ENCODE measurements around the gene SLC9A1.

DNA sequence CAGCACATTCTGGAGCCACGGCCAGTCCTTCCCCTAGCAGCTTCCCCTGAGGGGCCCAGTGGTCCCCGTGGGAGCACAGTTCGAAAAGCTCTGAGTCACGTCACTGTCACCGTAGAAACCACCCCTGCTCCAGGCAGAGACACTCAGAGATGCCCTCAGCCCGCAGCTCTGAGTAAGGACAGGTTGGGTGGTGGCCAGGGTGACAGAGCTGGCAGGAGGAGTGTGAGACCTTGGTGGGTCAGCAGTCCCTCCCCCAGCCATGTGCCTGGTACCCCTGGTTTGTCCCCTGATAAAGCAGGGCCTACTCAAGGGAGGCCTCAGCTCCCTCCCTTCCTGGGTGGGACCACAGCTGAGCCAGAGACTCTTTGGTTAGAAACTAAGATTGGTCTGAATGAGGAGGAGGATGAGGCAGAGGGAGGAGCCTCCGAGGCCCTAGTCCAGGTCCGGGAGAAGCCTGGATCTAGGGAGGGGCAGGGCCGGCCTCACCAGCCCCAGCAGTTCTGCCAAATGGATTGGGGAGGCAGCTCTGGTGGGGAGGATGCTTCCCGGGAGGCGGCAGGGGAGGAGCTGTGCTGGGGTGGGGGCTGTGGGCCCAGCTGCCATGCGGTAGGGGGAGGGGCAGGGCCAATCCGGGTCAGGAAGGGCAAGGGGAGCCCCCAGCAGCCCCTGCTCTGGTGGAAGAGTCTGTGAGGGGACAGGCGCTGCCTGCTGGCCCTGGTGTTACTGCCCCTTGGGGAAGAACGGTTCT, 55.2 kb downstream of the SLC9A1 start:
- TF ChIP-seq, protein P1, sequence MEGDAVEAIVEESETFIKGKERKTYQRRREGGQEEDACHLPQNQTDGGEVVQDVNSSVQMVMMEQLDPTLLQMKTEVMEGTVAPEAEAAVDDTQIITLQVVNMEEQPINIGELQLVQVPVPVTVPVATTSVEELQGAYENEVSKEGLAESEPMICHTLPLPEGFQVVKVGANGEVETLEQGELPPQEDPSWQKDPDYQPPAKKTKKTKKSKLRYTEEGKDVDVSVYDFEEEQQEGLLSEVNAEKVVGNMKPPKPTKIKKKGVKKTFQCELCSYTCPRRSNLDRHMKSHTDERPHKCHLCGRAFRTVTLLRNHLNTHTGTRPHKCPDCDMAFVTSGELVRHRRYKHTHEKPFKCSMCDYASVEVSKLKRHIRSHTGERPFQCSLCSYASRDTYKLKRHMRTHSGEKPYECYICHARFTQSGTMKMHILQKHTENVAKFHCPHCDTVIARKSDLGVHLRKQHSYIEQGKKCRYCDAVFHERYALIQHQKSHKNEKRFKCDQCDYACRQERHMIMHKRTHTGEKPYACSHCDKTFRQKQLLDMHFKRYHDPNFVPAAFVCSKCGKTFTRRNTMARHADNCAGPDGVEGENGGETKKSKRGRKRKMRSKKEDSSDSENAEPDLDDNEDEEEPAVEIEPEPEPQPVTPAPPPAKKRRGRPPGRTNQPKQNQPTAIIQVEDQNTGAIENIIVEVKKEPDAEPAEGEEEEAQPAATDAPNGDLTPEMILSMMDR (IDR thresholded peaks at IDR 0.05), result no peak
- no peak for TF ChIP-seq POLR2A (IDR thresholded peaks at IDR 0.05)

Data from adrenal gland (tissue), 5 donors.